ENCODE results near the gene GUCA2A. TPM values are rescaled to one million over a fixed set of nuclear protein-coding genes. Genes with fewer than 3 reads are reported as not detected.
A peak's percentile ranks its signal among the peaks of the same experiment; 100 is the strongest.

GUCA2A gene
- total RNA-seq, 1 experiment from 2014 or later: not detected

DNA sequence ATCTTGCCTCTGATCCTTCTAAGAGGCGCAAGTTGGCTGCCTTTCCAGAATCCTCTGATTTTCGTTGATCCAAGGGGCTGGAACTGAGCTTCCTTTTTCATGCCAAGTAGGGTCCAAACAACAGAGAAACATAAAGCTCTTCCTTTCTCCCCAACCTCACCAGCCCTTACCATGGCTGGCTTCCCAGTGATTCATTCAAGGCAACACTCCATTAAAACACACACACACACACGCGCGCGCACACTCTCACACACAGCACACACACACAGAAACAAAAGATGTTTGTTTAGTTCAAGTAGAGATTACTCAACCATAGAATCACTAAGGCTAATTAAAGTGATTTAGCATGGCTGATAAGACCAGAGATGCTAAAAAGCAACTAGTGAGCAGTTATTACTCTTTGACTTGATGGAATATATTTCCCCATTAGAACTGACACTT lies 13.0 kb upstream of the GUCA2A start:
- no peaks in the 10 kb centered on the region; the same call in 1 of the 2 replicates for H3K79me2 ChIP-seq (ENCODE audit: low read depth)
- intact Hi-C loops (cut with micrococcal nuclease; ENCODE audit: unreplicated experiment): loop anchor here (1.0 to 10.0 kb wide), 2 partner anchors 158 to 277 kb away; partner anchors contain the start of genes FOXJ3, PPCS and ZMYND12
- H3K4me3 ChIP-seq: no peak overlapping the region
- peaks cover 52% of the 10 kb centered on the region for H3F3A ChIP-seq (ENCODE audit: insufficient read depth, low read depth)
- POLR2A ChIA-PET (ENCODE audit: unreplicated experiment): interaction anchor here (0.6 kb wide), 1 partner anchor 663 kb away, joined by 5 read pairs; no protein-coding TSS in a partner anchor
- DNase-seq: no peak
- no peak overlapping the region for H3K4me2 ChIP-seq
- CTCF ChIA-PET: interaction anchor here (0.5 to 0.8 kb wide), 2 partner anchors 157 to 322 kb away, joined by 3 read pairs; no protein-coding TSS in a partner anchor
- no TSS peak for BruUV-seq (replicated peaks)
- peaks cover 4% of the 10 kb centered on the region for H3K36me3 ChIP-seq (ENCODE audit: low read depth)
- no peak for TF ChIP-seq EZH2 (IDR thresholded peaks at IDR 0.05; ENCODE audit: low read depth)
- TF ChIP-seq, protein P1, sequence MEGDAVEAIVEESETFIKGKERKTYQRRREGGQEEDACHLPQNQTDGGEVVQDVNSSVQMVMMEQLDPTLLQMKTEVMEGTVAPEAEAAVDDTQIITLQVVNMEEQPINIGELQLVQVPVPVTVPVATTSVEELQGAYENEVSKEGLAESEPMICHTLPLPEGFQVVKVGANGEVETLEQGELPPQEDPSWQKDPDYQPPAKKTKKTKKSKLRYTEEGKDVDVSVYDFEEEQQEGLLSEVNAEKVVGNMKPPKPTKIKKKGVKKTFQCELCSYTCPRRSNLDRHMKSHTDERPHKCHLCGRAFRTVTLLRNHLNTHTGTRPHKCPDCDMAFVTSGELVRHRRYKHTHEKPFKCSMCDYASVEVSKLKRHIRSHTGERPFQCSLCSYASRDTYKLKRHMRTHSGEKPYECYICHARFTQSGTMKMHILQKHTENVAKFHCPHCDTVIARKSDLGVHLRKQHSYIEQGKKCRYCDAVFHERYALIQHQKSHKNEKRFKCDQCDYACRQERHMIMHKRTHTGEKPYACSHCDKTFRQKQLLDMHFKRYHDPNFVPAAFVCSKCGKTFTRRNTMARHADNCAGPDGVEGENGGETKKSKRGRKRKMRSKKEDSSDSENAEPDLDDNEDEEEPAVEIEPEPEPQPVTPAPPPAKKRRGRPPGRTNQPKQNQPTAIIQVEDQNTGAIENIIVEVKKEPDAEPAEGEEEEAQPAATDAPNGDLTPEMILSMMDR (conservative IDR thresholded peaks at IDR 0.05): no peak
- no peak overlapping the region for H3K27ac ChIP-seq
- H3K9me3 ChIP-seq (ENCODE audit: insufficient read depth, low read depth): no peaks in the 10 kb centered on the region
- no peak overlapping the region for H2AFZ ChIP-seq
- 0 out of 2 replicates have a peak, but pooled peaks cover 3% of the 10 kb centered on the region for H4K20me1 ChIP-seq (ENCODE audit: insufficient read depth)
- no peaks in the 10 kb centered on the region for H3K9me2 ChIP-seq (ENCODE audit: insufficient read depth)
- H3K27me3 ChIP-seq (ENCODE audit: insufficient read depth, low read depth): no peaks in the 10 kb centered on the region
- H3K4me1 ChIP-seq (replicated peaks; ENCODE audit: insufficient read depth): peaks cover 19% of the 10 kb centered on the region

DNA sequence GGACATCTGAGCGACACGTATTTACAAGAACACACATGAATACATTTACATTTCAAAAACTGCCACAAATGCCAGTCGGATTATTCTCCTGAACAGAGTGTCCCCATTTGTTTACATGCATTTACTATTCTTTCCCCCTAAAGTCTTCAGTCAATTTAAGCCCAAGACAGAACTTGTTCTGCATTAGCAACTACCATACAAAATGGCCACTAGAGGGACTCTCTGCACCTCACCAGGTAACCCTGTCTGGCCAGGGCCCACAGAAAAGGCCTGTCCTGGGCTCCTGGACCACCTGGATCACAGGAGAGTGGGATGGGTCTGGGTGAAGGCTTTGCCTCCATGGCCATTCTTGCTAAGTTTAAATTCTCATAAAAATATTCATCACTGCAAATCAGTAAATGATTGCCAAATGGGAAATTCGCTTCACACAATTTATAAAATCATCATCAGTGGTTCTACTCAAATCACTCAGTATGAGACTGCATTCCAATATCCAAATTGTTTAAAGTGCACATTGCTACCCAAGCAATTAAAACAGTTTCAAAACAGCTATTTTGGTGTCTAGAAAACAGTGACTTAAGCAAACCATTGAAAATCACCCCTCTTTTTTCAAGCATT lies 12.5 kb upstream of the GUCA2A start:
- POLR2A ChIA-PET (ENCODE audit: unreplicated experiment): interaction anchor here (0.6 kb wide), 1 partner anchor 662 kb away, joined by 5 read pairs; no protein-coding TSS in a partner anchor
- CTCF ChIA-PET: interaction anchor here (0.5 to 0.8 kb wide), 2 partner anchors 157 to 322 kb away, joined by 3 read pairs; no protein-coding TSS in a partner anchor
- TF ChIP-seq EZH2 (IDR thresholded peaks at IDR 0.05; ENCODE audit: low read depth): no peak
- TF ChIP-seq, protein P1 (conservative IDR thresholded peaks at IDR 0.05): peak; percentile 94
- DNase-seq: peak in 1 of 2 experiments; percentile 44
- Histone ChIP-seq H3K36me3 (ENCODE audit: low read depth) (peaks cover 2% of the 10 kb centered on the region), H3K9me3 (ENCODE audit: insufficient read depth, low read depth) (no peaks in the 10 kb centered on the region), H3F3A (ENCODE audit: insufficient read depth, low read depth) (peaks cover 50% of the 10 kb centered on the region), H4K20me1 (ENCODE audit: insufficient read depth) (0 out of 2 replicates have a peak, but pooled peaks cover 3% of the 10 kb centered on the region), H2AFZ (no peak overlapping the region), H3K27ac (no peak overlapping the region), H3K4me3 (no peak overlapping the region), H3K4me1 (replicated peaks; ENCODE audit: insufficient read depth) (peaks cover 19% of the 10 kb centered on the region), H3K9me2 (ENCODE audit: insufficient read depth) (no peaks in the 10 kb centered on the region), H3K79me2 (ENCODE audit: low read depth) (no peaks in the 10 kb centered on the region; the same call in 1 of the 2 replicates), H3K4me2 (no peak overlapping the region), H3K27me3 (ENCODE audit: insufficient read depth, low read depth) (no peaks in the 10 kb centered on the region)
- BruUV-seq (replicated peaks): no TSS peak
- intact Hi-C loops (cut with micrococcal nuclease; ENCODE audit: unreplicated experiment): loop anchor here (1.0 to 10.0 kb wide), 2 partner anchors 158 to 278 kb away; partner anchors contain the start of genes FOXJ3, PPCS and ZMYND12

DNA sequence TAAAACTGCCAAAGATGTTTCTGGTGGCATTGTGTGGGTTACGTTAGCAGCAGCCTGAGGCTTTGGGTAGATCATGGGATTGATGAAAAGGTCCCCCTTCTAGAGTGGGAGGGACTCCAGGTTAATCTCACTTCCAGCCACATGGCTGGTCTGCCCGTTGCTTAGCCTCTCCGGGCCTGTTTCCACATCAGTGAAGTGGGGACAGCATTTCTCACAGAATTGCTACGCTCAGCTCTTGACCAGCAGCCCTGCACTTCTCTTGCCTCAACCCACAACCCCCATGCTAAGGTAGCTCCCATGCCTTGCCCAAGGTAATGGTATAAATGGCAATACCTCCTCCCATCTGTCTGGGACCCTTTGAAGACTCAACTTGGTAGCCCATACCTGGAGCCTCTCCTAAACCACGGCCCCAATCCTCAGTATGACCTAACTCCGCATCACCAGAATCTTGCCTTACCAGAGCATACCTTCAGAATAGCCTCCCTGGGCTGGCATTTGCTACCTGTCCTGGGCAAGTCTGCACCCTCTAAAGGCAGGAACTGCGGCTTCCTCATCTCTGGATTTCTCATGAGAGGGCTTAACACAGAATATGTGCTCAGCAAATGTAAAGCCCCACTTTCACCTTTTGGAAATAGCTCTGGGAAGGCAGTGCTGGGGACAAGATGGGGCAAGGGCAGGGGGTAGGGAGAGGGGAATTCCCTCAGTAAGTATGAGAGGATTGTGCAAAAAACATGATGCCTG lies 10.9 kb upstream of the GUCA2A start:
- intact Hi-C loops (cut with micrococcal nuclease; ENCODE audit: unreplicated experiment): loop anchor here (10.0 kb wide), 1 partner anchor 279 kb away; the partner anchor contains the start of genes PPCS and ZMYND12
- no peak overlapping the region for H3K4me2 ChIP-seq
- POLR2A ChIA-PET (ENCODE audit: unreplicated experiment): interaction anchor here (0.6 kb wide), 1 partner anchor 9 kb away, joined by 5 read pairs; no protein-coding TSS in a partner anchor

More for the DNA sequence above, 10.9 kb upstream of the GUCA2A start:
- Histone ChIP-seq H3K9me3 (ENCODE audit: insufficient read depth, low read depth) (no peaks in the 10 kb centered on the region), H3K36me3 (ENCODE audit: low read depth) (no peaks in the 10 kb centered on the region), H3K79me2 (ENCODE audit: low read depth) (no peaks in the 10 kb centered on the region; the same call in 1 of the 2 replicates), H3F3A (ENCODE audit: insufficient read depth, low read depth) (peaks cover 44% of the 10 kb centered on the region), H3K4me1 (replicated peaks; ENCODE audit: insufficient read depth) (peaks cover 26% of the 10 kb centered on the region), H3K4me3 (no peak overlapping the region), H2AFZ (no peak overlapping the region), H3K27ac (0 out of 2 replicates have a peak overlapping the region, but pooled peaks have one; percentile 6), H3K9me2 (ENCODE audit: insufficient read depth) (no peaks in the 10 kb centered on the region), H3K27me3 (ENCODE audit: insufficient read depth, low read depth) (no peaks in the 10 kb centered on the region), H4K20me1 (ENCODE audit: insufficient read depth) (0 out of 2 replicates have a peak, but pooled peaks cover 3% of the 10 kb centered on the region)
- CTCF ChIA-PET: no interaction called here
- no peak for DNase-seq
- TF ChIP-seq, protein P1 (conservative IDR thresholded peaks at IDR 0.05): no peak
- TF ChIP-seq EZH2 (IDR thresholded peaks at IDR 0.05; ENCODE audit: low read depth): no peak
- BruUV-seq (replicated peaks): no TSS peak

Measured in PC-9 (cell line).